ENCODE data around the gene CHST6. TPM values are rescaled to one million over a fixed set of nuclear protein-coding genes. Genes with fewer than 3 reads are reported as not detected.
"Not testable (repeated sequence)": the region's sequence is repeated elsewhere in the genome, so short reads cannot be mapped to it uniquely, and the experiment has no call there.

CHST6 gene
- not detected for total RNA-seq

DNA sequence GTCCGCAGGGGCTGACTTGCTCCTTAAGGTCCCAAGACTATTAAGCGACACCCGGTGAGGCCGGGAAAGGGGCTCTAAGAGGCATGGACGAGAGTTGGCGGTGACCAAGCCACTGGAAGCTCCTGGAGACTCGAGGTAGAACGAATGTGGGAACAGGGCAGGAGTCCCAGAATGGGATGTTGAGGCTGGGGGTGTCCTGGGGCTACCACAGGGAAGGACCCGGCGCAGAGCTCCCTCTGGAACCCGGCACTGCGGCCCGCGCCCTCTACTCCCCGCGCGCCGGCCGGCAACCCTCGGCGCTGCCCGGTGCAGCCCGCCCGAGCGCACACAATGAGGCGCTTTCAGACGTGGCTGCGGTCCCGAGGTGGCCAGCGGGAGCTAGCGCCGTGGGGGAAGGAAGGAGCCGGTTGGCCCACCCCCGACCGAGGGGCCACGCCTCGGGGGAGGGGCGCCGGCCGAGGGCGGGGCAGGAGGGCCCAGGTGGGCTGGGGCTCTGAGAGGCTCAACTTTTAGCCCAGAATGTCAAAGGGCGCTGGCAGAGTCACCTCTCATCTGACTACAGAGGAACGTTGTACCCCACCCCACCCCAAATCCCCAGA lies at the start of gene CHST6:
CHST6 (minus strand) TSS at position 366 of the 599 bp plus-strand sequence. CDS start 15,613 bp downstream, outside the sequence.
- H3K27me3 Mint-ChIP-seq (ENCODE audit: low read depth): peaks cover 21% of the 10 kb centered on the region
- no peaks in the 10 kb centered on the region for H3K36me3 Mint-ChIP-seq (ENCODE audit: low read depth)
- no peaks in the 10 kb centered on the region for H3K9me3 Mint-ChIP-seq (ENCODE audit: insufficient read depth)
- H3K4me3 Mint-ChIP-seq: peak within 1 kb of the TSS; percentile 36
- CTCF ChIA-PET: interaction anchor here (1.1 to 2.2 kb wide), 3 partner anchors 22 to 30 kb away, joined by 3 to 14 read pairs (median 4); no protein-coding TSS in a partner anchor
- no peak within 1 kb of the TSS for H3K27ac Mint-ChIP-seq
- DNase-seq: peak; percentile 37
- POLR2A ChIA-PET: interaction anchor here (0.8 kb wide), 1 partner anchor 126 kb away, joined by 3 read pairs; no protein-coding TSS in a partner anchor
- H3K4me1 Mint-ChIP-seq (ENCODE audit: low read depth): peaks cover 7% of the 10 kb centered on the region
- ATAC-seq: peak; percentile 87

DNA sequence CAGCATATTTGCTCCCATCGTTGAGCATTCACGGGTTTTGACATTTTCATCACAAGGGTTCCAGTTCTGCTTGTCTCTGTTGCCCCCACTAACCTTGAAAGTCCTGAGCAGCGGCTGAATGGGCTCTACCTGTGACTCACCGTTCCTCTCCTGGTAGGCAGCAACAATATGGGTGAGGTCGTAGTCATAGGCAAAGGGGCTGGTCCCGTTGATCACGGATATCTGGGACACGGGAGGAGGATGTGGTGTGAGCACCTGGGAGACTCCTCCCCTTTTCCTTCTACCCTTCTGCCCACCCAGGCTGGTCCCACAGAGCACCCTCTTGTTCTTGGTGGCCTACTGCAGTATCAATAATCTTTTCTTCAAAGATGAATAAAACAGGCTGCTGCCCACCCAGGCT lies 47.2 kb upstream of the CHST6 start:
- H3K36me3 Mint-ChIP-seq (ENCODE audit: low read depth); CTCF ChIA-PET; POLR2A ChIA-PET; H3K9me3 Mint-ChIP-seq (ENCODE audit: insufficient read depth); H3K27ac Mint-ChIP-seq; DNase-seq; H3K27me3 Mint-ChIP-seq (ENCODE audit: low read depth); H3K4me3 Mint-ChIP-seq; ATAC-seq; H3K4me1 Mint-ChIP-seq (ENCODE audit: low read depth): not testable (repeated sequence)

DNA sequence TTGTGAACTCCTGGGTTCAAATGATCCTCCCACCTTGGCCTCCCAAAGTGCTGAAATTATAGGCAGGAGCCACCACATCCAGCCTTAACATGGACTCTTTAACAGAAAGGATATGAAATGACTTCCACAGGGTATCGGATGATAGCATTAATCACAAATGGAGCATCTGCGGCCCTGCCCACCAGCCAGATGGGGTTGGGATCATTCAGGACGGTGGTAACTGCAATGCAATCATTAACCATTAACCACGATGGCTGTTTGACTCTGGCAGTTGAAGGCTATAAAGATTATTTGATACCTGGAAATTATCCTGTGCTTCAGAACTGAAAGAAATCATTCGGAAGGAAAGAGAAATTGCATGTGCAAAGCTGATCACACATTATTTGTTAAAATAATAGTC lies 46.0 kb upstream of the CHST6 start:
- CTCF ChIA-PET: interaction anchor here (0.8 kb wide), 1 partner anchor 9 kb away, joined by 3 read pairs; no protein-coding TSS in a partner anchor
- Mint-ChIP-seq H3K9me3 (ENCODE audit: insufficient read depth) (no peaks in the 10 kb centered on the region), H3K36me3 (ENCODE audit: low read depth) (no peaks in the 10 kb centered on the region), H3K27me3 (ENCODE audit: low read depth) (no peaks in the 10 kb centered on the region), H3K27ac (no peak overlapping the region), H3K4me1 (ENCODE audit: low read depth) (no peaks in the 10 kb centered on the region), H3K4me3 (no peak overlapping the region)
- POLR2A ChIA-PET: interaction anchor here (0.6 kb wide), 1 partner anchor 88 kb away, joined by 3 read pairs; no protein-coding TSS in a partner anchor
- DNase-seq (no peak), ATAC-seq (no peak)

DNA sequence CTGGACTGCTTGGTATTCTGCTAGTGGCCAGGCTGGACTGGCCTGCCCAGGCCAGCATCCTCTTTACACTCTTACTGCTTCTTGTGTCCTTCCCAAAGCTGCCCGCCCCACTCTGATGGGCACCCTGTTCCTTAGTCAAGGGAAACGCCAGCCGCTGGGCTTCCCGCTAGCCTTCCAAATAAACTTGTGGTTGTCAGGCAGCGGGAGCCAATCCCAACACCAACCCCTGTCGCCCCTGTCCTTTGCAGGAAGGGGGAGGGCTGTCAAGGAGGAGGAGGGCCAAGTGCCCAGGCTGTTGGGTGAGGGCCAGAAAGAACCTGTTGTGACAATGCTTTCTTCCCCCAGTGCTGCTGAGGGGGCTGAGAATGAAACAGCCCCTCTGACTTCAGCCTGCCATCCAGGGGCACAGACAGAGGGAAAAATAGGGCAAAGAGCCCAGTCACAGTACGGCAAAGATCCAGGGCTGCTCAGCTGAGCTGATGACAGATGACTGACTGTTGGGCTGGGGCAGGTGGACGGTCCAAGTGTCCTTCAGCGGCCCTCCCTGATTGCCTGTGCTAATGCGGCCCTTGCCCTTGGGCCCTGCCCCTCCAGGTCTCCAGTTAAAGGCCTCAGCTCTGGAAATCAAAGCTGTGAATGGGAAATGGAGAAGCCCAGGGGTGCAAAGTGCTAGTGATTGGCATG lies 43.8 kb upstream of the CHST6 start:
- POLR2A ChIA-PET; H3K27me3 Mint-ChIP-seq (ENCODE audit: low read depth); ATAC-seq; H3K4me1 Mint-ChIP-seq (ENCODE audit: low read depth); H3K9me3 Mint-ChIP-seq (ENCODE audit: insufficient read depth); H3K36me3 Mint-ChIP-seq (ENCODE audit: low read depth); DNase-seq; H3K4me3 Mint-ChIP-seq; H3K27ac Mint-ChIP-seq: not testable (repeated sequence)
- CTCF ChIA-PET: interaction anchor here (2.4 kb wide), 1 partner anchor 22 kb away, joined by 8 read pairs; no protein-coding TSS in a partner anchor

DNA sequence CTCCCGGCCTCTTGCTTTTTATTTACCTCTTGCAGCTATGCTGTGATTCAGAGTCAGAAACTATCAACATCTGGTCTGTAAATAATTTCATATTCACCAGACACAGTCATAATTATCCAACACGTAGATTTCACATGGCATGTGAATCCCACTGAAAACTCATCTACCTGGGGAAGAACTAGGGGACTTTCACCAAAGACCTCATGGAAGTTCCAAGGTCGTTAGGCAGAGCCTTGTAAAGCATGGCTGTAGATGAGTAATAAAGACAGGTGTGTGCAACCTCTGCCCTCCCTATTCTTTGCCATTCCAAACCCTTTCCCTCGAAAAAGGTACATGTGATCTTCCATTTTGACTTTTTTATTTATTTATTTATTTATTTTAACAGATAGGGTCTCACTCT lies 42.5 kb upstream of the CHST6 start:
- CTCF ChIA-PET: interaction anchor here (0.6 to 2.4 kb wide), 3 partner anchors 12 to 1065 kb away, joined by 3 to 8 read pairs (median 3); no protein-coding TSS in a partner anchor

DNA sequence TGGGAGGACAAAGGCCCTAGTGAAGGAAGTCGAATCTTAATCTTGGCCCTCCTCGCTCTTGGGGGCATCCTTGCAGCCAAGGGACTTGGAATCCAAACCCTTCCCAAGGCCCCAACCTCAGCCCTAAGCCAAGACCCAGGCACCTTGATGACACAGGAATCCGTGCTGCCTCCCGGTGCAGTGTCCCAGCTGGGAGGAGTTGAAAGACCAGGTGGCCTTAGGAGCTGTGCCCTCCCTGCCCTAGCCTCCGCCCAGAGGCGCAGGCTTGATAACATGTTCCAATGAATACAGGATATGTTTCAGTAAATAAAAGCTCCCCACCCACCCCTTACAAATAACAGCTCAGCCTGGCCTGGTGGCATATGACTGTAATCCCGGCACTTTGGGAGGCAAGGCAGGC lies 40.7 kb upstream of the CHST6 start, which contains the start of gene CHST5:
CHST5 (minus strand) TSS at position 208 of the 400 bp plus-strand sequence. CDS start 5,724 bp downstream, outside the sequence.
- ATAC-seq: no peak
- Mint-ChIP-seq H3K9me3 (ENCODE audit: insufficient read depth) (no peaks in the 10 kb centered on the region), H3K4me1 (ENCODE audit: low read depth) (no peaks in the 10 kb centered on the region), H3K27ac (no peak within 1 kb of the TSS), H3K27me3 (ENCODE audit: low read depth) (no peaks in the 10 kb centered on the region), H3K4me3 (no peak within 1 kb of the TSS), H3K36me3 (ENCODE audit: low read depth) (no peaks in the 10 kb centered on the region)
- CTCF ChIA-PET: interaction anchor here (2.0 kb wide), 1 partner anchor 14 kb away, joined by 7 read pairs; no protein-coding TSS in a partner anchor
- POLR2A ChIA-PET: no interaction called here
- DNase-seq: no peak

More for the DNA sequence above, 42.5 kb upstream of the CHST6 start:
- Mint-ChIP-seq H3K4me3 (no peak overlapping the region), H3K27ac (no peak overlapping the region), H3K9me3 (ENCODE audit: insufficient read depth) (no peaks in the 10 kb centered on the region), H3K36me3 (ENCODE audit: low read depth) (no peaks in the 10 kb centered on the region), H3K4me1 (ENCODE audit: low read depth) (no peaks in the 10 kb centered on the region), H3K27me3 (ENCODE audit: low read depth) (no peaks in the 10 kb centered on the region)
- DNase-seq (no peak), ATAC-seq (no peak)
- POLR2A ChIA-PET: no interaction called here

DNA sequence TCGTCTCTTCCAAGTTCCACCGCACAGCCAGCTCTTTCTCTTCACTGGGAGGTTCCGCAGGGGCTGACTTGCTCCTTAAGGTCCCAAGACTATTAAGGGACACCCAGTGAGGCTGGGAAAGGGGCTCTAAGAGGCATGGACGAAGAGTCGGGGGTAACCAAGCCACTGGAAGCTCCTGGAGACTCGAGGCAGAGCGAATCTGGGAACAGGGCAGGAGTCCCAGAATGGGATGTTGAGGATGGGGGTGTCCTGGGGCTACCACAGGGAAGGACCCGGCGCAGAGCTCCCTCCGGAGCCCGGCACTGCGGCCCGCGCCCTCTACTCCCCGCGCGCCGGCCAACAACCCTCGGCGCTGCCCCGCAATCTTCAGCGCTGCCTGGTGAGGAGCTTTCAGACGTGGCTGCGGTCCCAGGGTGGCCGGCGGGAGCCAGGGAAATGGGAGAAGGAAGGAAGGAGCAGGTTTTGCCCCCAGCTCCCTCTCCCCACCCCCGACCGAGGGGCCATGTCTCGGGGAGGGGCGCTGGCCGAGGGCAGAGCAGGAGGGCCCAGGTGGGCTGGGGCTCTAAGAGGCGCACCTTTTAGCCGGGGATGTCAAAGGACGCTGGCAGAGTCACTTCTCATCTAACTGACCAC lies 40.1 kb upstream of the CHST6 start:
- DNase-seq: no peak
- H3K4me3 Mint-ChIP-seq: no peak overlapping the region
- no peak overlapping the region for H3K27ac Mint-ChIP-seq
- ATAC-seq: no peak
- ChIA-PET CTCF (interaction anchor here (2.0 kb wide), 1 partner anchor 14 kb away, joined by 7 read pairs; no protein-coding TSS in a partner anchor), POLR2A (no interaction called here)
- H3K27me3 Mint-ChIP-seq (ENCODE audit: low read depth): no peaks in the 10 kb centered on the region
- H3K4me1 Mint-ChIP-seq (ENCODE audit: low read depth): no peaks in the 10 kb centered on the region
- H3K36me3 Mint-ChIP-seq (ENCODE audit: low read depth): no peaks in the 10 kb centered on the region
- H3K9me3 Mint-ChIP-seq (ENCODE audit: insufficient read depth): no peaks in the 10 kb centered on the region

DNA sequence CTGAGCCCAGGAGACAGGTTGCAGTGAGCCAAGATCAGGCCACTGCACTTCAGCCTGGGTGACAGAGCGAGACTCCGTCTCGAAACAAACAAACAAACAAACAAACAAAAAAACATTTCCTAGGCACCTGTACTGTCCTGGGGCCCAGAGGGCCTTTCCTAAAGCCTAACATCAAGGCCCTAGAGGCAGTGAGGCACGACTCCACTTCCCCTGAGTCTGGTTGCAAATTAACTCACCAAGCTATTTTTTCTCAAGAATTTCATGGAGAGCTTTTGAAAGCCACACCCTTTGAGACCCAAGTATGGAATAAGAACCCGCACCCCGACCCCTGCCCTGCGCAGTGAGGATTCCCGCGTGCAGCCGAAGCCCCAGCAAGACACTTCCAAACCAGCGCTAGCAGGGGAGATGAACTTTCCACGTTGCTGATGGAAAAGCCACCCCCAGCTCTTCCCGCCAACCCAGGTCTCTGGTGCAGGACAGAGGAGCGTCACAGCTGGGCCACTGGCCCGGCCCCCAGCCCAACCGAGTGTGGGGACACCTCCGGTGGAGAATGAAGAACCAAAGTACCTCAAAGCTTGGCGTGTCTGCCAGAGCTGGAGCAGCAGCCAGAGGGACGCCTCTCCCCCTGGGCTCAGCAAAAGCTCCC lies 39.4 kb upstream of the CHST6 start:
- H3K36me3 Mint-ChIP-seq (ENCODE audit: low read depth): no peaks in the 10 kb centered on the region
- no peak overlapping the region for H3K4me3 Mint-ChIP-seq
- H3K27ac Mint-ChIP-seq: no peak overlapping the region
- ChIA-PET POLR2A (interaction anchor here (0.7 kb wide), 1 partner anchor 82 kb away, joined by 3 read pairs; no protein-coding TSS in a partner anchor), CTCF (interaction anchor here (1.2 to 2.0 kb wide), 2 partner anchors 13 to 17 kb away, joined by 3 to 7 read pairs; no protein-coding TSS in a partner anchor)
- no peaks in the 10 kb centered on the region for H3K9me3 Mint-ChIP-seq (ENCODE audit: insufficient read depth)
- DNase-seq (no peak), ATAC-seq (no peak)
- no peaks in the 10 kb centered on the region for H3K27me3 Mint-ChIP-seq (ENCODE audit: low read depth)
- no peaks in the 10 kb centered on the region for H3K4me1 Mint-ChIP-seq (ENCODE audit: low read depth)

DNA sequence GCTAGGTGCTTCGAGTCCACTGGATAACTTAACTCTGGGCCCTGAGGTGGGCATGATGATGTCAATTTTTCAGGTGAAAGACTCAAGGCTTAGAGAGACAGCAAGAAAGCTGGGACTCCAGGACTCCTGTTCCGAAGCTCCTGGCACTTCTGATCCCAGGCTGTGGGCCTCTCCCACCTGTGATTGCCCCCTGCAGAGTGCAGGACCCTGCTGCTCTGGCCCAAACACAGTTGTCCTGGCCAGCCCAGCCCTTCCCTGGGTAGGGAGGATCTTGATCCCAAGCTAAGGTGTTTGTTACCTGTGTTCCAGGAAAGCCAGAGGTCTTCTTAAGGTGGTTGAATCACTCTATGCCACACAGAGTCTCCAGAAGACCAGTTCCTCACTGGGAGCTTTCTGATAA lies 37.5 kb upstream of the CHST6 start:
- H3K27ac Mint-ChIP-seq: no peak overlapping the region
- ChIA-PET POLR2A (no interaction called here), CTCF (no interaction called here)
- H3K36me3 Mint-ChIP-seq (ENCODE audit: low read depth): no peaks in the 10 kb centered on the region
- no peak for ATAC-seq
- H3K9me3 Mint-ChIP-seq (ENCODE audit: insufficient read depth): no peaks in the 10 kb centered on the region
- DNase-seq: no peak
- no peaks in the 10 kb centered on the region for H3K4me1 Mint-ChIP-seq (ENCODE audit: low read depth)
- no peaks in the 10 kb centered on the region for H3K27me3 Mint-ChIP-seq (ENCODE audit: low read depth)
- H3K4me3 Mint-ChIP-seq: no peak overlapping the region

DNA sequence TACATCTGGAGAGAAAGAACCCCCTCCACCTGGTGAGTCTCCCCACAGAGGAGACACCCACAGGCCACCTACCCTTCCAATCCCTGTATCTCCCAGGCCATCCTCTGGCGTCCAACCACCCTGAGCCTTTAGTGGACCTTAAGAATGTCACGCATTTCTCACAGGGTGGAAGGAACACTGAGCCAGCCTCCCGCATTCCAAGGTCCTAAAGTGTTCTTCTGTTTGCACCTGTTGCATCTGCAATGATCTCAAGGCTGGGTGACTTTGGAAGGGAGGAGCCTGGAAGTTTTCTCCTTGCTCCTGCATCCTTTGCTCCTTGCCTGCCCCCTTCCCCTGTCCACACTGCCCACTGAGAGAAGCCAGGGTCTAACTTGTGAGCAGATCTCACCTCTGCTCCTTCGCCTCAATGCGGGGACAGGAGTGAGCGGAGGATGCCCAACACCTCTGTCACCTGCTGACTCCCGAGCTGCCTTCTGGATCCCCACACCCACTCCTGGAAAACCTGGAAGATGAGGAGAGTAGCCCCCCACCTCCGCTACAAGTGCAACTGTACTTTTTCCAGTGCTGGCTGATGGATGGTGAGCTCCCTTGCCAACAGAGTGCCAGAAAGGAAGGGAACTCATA lies 37.0 kb upstream of the CHST6 start:
- no peak overlapping the region for H3K27ac Mint-ChIP-seq
- no peaks in the 10 kb centered on the region for H3K27me3 Mint-ChIP-seq (ENCODE audit: low read depth)
- no peaks in the 10 kb centered on the region for H3K36me3 Mint-ChIP-seq (ENCODE audit: low read depth)

DNA sequence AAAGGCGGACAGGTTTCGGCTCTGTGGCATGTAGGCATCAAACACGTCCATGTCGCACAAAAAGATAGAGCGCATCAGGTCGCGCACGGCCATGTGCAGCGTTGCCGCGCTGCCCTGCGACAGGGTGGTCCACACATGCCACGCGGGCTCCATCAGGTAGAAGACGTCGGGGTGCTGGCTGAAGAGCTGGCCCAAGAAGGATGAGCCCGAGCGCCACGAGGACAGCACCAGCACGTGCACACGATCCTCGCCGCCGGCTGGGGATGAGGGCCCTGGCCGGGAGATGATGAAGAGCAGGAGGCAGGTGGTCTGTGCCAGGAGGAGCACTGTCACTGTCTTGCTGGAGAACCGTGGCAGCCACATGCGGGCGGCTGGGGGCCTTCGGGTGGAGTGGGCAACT lies 34.7 kb upstream of the CHST6 start:
- ChIA-PET POLR2A (no interaction called here), CTCF (no interaction called here)
- H3K27ac Mint-ChIP-seq: no peak overlapping the region
- H3K36me3 Mint-ChIP-seq (ENCODE audit: low read depth): no peaks in the 10 kb centered on the region
- H3K4me3 Mint-ChIP-seq: no peak overlapping the region
- no peaks in the 10 kb centered on the region for H3K27me3 Mint-ChIP-seq (ENCODE audit: low read depth)
- no peak for DNase-seq
- no peak for ATAC-seq
- no peaks in the 10 kb centered on the region for H3K4me1 Mint-ChIP-seq (ENCODE audit: low read depth)
- no peaks in the 10 kb centered on the region for H3K9me3 Mint-ChIP-seq (ENCODE audit: insufficient read depth)

More for the DNA sequence above, 37.0 kb upstream of the CHST6 start:
- ATAC-seq (no peak), DNase-seq (no peak)
- H3K4me3 Mint-ChIP-seq: no peak overlapping the region
- CTCF ChIA-PET: interaction anchor here (1.3 kb wide), 1 partner anchor 67 kb away, joined by 3 read pairs; no protein-coding TSS in a partner anchor
- H3K9me3 Mint-ChIP-seq (ENCODE audit: insufficient read depth): no peaks in the 10 kb centered on the region
- POLR2A ChIA-PET: no interaction called here
- H3K4me1 Mint-ChIP-seq (ENCODE audit: low read depth): no peaks in the 10 kb centered on the region
